ENCODE measurements around the gene GLI2.

The GLI2 gene

DNA sequence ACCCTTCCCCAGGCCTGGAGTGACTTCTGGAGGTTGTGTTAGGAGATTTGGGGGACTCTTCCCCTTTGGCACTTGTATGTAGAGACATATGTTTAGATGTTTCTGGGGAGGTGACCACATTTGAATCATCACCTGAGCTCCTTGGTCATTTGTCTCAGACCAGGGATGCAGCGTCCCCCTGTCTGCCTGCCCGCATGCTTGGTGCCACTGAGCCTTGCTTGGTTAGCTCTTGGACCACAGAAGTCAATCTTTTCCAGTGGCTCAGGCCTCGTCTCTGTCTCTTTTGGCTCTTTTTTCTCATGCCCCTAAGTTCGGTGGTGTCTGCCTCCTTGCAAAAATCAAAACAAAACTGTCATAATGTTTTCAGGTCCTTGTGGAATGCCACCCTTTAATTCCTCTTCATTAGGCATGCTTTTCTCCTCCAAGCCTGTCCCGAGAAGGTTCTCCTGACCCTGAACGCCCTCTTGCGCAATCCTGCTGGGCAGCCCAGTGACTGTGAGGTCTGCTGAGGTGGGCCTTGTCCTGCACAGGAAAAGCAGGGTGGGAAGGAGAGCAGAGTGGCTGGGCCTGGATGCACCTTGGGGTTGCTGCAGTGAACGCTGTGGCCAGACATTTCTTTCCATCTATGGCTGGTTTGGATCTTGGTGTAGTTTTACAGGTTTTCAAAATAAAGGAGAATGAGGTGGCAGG, 24.9 kb downstream of the GLI2 start:
- FAIRE-seq, result no peak

DNA sequence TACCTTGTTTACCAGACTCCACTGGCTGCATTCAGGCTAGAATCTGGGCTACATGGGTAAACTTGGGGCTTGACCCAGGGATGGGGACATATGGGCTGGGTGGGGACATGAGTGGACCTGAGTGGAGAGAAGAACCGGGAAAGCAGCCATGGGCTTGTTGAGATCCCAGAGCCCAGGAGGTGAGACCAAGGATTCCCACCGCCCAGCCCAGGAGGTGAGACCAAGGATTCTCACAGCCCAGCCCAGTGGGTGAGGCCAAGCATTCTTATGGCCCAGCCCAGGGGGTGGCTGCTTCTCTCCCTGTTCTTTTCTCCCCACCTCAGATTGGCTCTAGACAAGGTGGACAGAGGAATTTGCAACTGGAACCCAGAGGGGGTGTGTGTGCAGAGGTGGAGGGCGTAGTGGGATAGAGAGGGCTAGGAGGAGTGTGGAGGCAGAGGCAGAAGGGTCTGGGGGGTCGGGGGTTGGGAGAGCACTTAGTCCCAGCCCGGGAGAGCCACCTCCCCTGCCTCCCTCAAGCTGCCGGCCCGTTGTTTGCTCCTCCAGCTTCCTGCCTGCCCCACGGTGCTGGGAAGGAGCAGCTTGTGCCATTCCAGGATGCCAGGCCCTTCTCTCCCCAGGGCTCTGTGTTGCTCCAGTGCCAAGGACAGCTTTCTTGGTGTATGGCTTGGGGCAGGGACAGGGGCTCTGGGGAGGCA, 25.6 kb downstream of the GLI2 start:
- FAIRE-seq, result no peak

- no peak for FAIRE-seq
These were observed 26.2 kb downstream of the GLI2 start for GRCh38 chr2:120761911-120762310.

- no peak for FAIRE-seq
These were observed 26.8 kb downstream of the GLI2 start for GRCh38 chr2:120762341-120763061.

- no peak for FAIRE-seq
These were observed 27.8 kb downstream of the GLI2 start for GRCh38 chr2:120763508-120763907.

DNA sequence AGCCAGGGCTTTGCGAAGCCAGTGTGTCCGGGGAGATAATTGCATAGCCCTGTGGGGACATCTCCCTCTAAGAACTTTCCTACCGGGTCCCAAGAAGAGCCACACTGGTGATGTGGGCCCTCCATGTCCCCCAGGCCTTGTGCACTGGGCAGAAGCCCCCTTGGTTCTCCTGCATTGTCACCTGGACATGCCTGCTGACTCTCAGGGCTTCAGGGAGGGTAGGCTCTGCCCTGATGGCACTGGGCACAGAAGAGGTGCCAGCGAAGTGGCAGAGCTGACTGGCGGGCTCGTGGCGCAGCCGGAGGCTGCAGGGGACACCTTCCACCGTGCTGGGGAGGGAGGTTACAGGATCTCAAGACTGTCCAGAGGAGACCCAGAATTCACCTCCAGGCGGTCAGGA, 28.3 kb downstream of the GLI2 start:
- no peak for FAIRE-seq

GRCh38 chr2:120764492-120764891, 28.8 kb downstream of the GLI2 start:
- FAIRE-seq, result no peak

DNA sequence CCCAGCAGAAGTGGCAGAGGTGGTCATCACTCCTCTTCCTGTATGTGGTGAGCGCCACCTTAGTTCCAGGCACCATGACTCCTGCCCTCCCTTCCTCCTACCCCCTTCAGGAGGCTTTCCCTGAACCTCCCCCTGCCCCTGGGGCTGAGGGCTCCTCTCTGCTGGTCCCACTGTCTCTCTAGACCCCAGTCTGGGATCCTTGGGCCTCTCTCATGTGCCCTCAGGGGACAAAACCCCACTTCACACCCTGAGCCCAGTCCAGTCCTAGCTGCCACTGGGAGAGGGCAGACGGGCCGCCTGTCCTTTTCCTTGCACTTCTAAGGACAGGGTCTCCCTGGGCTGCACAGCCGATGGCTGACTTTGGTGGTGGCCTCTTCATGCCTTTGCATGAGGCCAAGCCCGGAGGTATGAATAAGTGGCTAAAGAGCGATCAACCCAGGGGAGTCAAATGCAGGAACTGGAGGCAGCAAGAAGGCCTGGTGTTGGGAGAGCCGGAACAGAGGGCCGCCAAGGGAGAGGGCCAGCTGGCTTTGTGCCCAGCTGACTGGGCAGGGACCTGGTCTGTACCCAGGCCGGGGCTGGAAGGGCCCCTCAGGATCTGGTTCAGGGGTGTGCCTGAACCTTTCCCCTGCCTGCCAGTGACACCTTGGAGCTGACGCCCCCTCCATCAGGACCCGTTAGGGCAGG, 29.5 kb downstream of the GLI2 start:
- FAIRE-seq, result no peak

- no peak for FAIRE-seq
These were observed 30.2 kb downstream of the GLI2 start for GRCh38 chr2:120765678-120766469.

DNA sequence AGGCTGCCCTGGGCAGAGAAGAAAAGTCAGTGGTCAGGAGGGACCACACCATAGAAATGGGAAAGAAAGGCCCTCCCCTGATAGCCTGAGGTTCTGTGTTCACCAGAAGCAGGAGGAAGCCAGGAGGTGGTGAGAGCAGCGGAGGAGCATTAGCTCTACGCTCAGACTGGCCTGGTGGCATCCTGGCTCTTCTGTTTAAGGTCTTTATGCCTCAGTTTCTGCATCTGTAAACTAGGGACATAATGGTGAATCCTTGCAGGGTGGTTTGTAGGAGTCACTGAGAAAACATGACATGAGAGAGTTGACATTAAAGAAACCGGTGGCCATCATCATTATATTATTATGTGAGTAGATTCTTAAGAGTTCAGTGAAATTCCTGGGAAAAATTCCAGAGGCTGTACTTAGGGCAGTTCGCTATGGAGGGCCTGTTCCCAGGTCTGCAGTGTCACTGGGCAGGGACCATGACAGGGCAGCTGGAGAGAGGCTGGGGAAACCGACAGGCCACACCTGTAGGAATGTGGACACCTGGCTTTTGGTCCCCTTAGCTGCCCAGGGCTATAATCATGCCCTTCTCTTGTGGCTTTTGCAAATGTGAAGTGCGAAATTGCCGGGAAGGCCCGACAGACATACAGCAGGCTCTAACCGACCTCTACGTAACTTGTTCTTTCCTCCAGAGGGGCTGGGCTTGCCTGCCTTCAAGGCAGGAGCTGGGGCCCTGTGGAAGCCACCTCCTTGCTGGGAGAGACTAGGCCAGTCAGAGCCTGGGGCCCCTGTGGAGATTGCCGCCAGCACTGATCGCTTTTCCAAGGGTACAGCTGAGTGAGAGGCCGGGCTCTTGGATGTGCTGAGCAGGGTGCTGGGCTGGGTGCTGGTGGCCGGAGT, 31.0 kb downstream of the GLI2 start:
- FAIRE-seq, result no peak

GRCh38 chr2:120767486-120768005, 31.9 kb downstream of the GLI2 start:
- FAIRE-seq, result no peak

DNA sequence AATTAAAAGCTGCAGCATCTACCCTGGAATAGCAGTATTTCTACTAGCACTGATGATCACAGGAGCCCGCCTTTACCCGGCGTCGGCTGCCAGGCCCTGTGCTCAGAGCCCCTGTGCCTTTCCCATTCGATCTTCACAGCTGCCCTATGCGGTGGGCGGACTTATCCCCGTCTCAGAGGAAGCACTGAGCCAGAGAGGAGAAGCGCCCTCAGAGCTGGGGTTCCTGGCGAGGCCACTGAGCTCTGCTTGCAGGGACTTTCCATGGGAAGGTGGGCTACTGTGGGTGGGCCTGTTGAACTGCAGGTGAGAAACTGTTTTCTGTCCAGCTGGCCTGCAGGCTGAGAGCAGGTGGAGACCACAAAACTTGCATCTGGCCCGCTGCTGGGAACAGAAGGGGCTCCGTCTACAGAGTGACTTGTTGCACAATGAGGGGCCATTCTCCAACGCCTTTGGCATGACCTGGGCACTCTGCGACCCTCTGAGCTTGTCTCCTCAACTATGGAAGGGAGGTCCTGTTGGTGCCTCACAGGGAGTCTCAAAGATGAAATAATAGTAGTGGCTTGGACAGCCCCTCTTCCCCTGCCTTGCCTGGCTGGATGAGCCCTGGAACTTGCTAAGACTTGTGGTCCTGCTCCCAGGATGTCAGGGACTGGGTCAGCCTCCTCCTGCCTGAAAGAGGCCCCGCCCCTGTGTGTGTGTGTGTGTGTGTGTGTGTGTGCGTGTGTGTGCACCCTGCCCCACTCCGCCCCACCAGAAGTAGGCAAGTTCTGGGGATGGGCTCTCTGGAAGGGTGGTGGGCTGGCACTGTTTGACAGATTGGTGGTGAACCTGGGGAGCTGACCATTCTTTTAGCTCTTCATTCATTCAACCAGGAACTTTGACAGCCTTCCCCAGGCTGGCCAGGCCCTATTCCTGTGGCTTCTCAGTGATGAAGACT, 32.7 kb downstream of the GLI2 start:
- no peak for FAIRE-seq

- FAIRE-seq, result no peak
These were observed 33.6 kb downstream of the GLI2 start for GRCh38 chr2:120769076-120769786.

DNA sequence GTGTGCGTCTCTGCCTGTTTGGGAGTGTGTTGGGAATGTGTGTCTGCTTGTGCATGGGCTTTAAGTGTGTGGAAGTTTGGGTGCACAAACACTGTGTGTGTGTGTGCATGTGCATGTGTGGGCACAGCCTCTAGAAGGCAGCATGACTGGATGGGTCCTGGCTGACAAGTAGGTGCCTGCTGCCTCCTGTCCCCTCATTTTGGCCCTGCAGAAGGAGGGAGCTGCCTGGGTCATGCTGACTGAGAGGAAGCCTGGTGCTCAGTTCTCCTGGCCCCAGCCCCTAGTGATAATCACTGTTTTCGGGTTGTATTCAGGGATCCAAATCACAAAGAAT, 34.1 kb downstream of the GLI2 start:
- FAIRE-seq, result no peak

DNA sequence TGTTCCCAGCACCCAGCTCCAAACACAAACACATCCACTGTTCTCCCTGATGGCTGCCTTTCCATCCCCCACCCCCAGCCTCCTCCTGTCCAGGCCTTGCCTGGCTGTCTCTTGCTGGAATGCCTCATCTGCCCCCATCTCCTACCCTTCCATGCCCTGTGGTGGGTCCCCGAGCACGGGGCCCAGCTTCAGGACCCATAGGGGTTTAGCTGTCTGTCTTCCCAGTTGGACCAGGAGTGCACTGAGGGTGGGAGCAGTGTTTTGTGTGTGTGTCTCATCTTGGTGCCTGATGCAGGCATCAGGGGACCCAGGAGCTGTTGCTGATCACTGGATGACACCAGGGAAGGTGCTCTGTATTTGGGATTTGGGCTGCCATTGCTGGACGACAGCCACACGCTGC, 34.5 kb downstream of the GLI2 start:
- no peak for FAIRE-seq

- no peak for FAIRE-seq
These were observed 35.0 kb downstream of the GLI2 start for GRCh38 chr2:120770641-120771040.

- no peak for FAIRE-seq
These were observed 35.6 kb downstream of the GLI2 start for GRCh38 chr2:120771111-120771780.

GRCh38 chr2:120771781-120772208, 36.1 kb downstream of the GLI2 start:
- no peak for FAIRE-seq

GRCh38 chr2:120772261-120772660, 36.6 kb downstream of the GLI2 start:
- FAIRE-seq, result no peak
